Mucosa of descending colon (tissue), 3 donors: ENCODE data around the gene MAP3K5. TPM values are rescaled to one million over a fixed set of nuclear protein-coding genes. Genes with fewer than 3 reads are reported as not detected.

Source experiments
- ATAC-seq: fragments of 200-7000 bp; cut with Tn5 transposase; one replicate; pipeline ENCODE4 v1.9.1; 2020; ENCODE audit warnings: mild to moderate bottlenecking, moderate library complexity
- DNase-seq, 3 donors: peaks; one replicate each; pipeline ENCODE4 v3.0.0-alpha.2; 2020
- H3K36me3 ChIP-seq: fragments of 200-600 bp; one replicate; pipeline ENCODE4 v1.8.0; 2021; ENCODE audit warnings: low read depth, mild to moderate bottlenecking
- H3K4me1 ChIP-seq: fragments of 200-600 bp; one replicate; pipeline ENCODE4 v1.8.0; 2021; ENCODE audit warnings: low read depth, mild to moderate bottlenecking
- H3K4me3 ChIP-seq: fragments of 200-600 bp; one replicate; pipeline ENCODE4 v1.8.0; 2021; ENCODE audit warnings: mild to moderate bottlenecking
- H3K9me3 ChIP-seq: fragments of 200-600 bp; one replicate; pipeline ENCODE4 v1.8.0; 2021; ENCODE audit warnings: mild to moderate bottlenecking
- intact Hi-C, 2 donors: fragments of 100-400 bp; cut with DNase I in 1 of 2; cut with micrococcal nuclease in 1 of 2; formaldehyde crosslinking; loops; one replicate each; pipeline versions ENCODE4 v1.11.0 to v1.11.1; 2022; cut with DNase I, micrococcal nuclease
- total RNA-seq, 3 donors: library from RNA; stranded (reverse); fragmentation: NEBNext Ultra II Directional in 2 of 3; extraction: Animal tissue kit (Norgen Biotek cat#: 25700) in 2 of 3; gene quantifications; one replicate each; pipeline versions ENCODE4 v1.2.1 to v1.2.4, GENCODE V29; 2021 to 2023
- TF ChIP-seq, protein P1 (sequence below): fragments of 200-600 bp; IDR thresholded peaks from one replicate; pipeline ENCODE4 v1.8.0; 2022; ENCODE audit warnings: antibody characterized with exemption, mild to moderate bottlenecking
- donor health status: DM: no; HTN: no; CAD: no; lungs with moderate emphysema.
- donor health status: DM: no; HTN: no; CAD: no.
- donor health status: DM: no; HTN: yes; CAD: no.

The MAP3K5 gene
- total RNA-seq, 3 donors from 2014 or later = 12.6 to 18.2 (median 16.3) TPM

DNA sequence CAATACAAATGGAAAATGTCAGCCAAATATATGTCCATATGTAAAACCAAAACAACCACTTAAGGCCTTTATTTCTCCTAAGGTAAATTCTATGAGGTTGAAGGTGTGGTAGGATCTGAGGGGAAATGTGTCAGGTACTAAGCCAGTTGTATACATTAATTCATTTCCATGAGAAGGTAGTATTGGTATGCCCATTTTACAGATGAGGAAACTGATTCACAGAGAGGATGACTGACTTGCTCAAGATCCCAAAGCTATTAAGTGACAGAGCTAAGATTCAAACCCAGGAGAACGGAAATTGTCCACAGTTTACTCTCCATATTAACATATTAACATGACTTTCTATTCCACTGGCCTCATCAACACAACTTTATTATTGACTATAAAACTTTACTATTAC is 177.9 kb downstream of the MAP3K5 start:
- Histone ChIP-seq H3K4me3 (no peak overlapping the region), H3K4me1 (peaks cover 14% of the 10 kb centered on the region), H3K9me3 (no peaks in the 10 kb centered on the region), H3K36me3 (no peaks in the 10 kb centered on the region)
- ATAC-seq (no peak), DNase-seq (no peak)
- TF ChIP-seq, protein P1, sequence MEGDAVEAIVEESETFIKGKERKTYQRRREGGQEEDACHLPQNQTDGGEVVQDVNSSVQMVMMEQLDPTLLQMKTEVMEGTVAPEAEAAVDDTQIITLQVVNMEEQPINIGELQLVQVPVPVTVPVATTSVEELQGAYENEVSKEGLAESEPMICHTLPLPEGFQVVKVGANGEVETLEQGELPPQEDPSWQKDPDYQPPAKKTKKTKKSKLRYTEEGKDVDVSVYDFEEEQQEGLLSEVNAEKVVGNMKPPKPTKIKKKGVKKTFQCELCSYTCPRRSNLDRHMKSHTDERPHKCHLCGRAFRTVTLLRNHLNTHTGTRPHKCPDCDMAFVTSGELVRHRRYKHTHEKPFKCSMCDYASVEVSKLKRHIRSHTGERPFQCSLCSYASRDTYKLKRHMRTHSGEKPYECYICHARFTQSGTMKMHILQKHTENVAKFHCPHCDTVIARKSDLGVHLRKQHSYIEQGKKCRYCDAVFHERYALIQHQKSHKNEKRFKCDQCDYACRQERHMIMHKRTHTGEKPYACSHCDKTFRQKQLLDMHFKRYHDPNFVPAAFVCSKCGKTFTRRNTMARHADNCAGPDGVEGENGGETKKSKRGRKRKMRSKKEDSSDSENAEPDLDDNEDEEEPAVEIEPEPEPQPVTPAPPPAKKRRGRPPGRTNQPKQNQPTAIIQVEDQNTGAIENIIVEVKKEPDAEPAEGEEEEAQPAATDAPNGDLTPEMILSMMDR = no peak
- intact Hi-C loops = no loop called here

DNA sequence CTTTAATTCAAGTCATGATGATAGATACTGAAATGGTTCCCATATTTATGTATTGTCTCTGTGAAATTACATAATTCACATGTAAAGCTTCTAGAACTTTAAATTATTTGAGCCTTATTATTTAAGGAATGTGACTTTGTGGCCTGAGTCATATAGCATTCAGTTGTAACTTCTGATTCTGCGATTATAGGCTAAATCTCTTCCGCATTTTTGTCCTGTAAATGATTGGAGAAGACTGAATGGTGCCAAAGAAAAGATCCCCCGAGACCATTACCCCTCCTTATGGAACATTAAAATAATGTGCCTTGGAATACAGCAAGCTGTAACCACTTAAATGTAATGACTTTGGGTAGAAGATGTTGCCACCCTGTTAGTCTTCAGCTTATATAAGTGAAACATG is 178.8 kb downstream of the MAP3K5 start:
- H3K4me1 ChIP-seq = peaks cover 10% of the 10 kb centered on the region
- TF ChIP-seq, protein P1 = no peak
- ATAC-seq (no peak), DNase-seq (no peak)
- H3K4me3 ChIP-seq = no peak overlapping the region
- no peaks in the 10 kb centered on the region for H3K36me3 ChIP-seq
- H3K9me3 ChIP-seq = no peaks in the 10 kb centered on the region
- intact Hi-C loops = no loop called here

DNA sequence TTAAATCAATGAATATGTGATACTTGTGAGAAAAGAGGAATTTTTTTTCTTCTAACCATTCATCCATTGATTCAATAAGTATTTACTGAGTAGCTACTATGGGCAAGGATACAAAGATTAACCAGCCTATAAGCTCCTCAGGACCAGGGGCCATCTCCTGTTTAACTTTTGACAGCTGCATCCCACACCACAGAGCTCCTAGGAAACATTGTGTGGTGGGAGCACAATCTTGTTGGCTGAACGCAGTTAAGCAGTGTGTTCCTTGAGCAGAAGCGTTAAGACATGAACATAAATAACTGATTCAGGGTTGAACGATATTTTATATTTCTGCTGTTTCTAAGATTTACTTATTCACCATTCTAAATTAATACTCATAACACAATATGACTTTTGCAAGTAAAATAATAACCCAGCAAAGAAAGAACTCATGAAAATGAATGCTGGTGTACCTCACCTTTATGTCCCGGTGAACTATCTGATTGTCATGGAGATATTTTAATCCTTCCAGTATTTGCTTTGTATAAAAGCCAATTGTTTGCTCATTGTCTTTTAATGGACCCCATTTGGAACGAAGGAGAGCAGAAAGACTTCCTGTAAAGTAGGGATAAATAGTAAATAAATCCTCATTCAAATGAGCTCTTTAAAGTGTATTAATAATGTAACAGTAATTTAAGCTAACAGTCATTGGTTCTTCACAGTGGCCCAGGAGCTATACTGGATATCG is 179.4 kb downstream of the MAP3K5 start:
- H3K4me3 ChIP-seq = no peak overlapping the region
- ATAC-seq = no peak
- peaks cover 10% of the 10 kb centered on the region for H3K4me1 ChIP-seq
- TF ChIP-seq, protein P1 = no peak
- H3K36me3 ChIP-seq = no peaks in the 10 kb centered on the region
- intact Hi-C loops = no loop called here
- H3K9me3 ChIP-seq = no peaks in the 10 kb centered on the region
- DNase-seq = no peak

DNA sequence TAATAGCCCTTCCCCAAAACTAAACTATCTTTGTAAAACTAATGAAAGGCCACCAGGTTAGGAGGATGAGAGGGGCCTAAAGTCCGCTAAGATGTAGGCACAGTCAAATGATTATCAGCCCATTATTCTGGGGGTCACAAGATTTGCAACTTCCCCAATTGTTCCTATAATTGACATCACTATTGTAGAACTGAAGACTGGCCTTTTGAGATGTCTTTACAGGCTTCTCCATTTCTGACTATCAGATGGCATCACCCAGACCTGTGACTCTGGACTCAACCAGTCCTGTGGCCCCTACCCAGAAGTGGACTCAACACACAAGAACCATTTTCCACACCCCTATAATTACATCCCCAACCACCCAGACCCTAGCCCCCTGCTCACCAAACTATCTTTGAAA is 180.5 kb downstream of the MAP3K5 start:
- ATAC-seq (no peak), DNase-seq (no peak)
- Histone ChIP-seq H3K9me3 (no peaks in the 10 kb centered on the region), H3K36me3 (no peaks in the 10 kb centered on the region), H3K4me3 (no peak overlapping the region), H3K4me1 (peaks cover 14% of the 10 kb centered on the region)
- intact Hi-C loops = no loop called here
- TF ChIP-seq, protein P1 = no peak

DNA sequence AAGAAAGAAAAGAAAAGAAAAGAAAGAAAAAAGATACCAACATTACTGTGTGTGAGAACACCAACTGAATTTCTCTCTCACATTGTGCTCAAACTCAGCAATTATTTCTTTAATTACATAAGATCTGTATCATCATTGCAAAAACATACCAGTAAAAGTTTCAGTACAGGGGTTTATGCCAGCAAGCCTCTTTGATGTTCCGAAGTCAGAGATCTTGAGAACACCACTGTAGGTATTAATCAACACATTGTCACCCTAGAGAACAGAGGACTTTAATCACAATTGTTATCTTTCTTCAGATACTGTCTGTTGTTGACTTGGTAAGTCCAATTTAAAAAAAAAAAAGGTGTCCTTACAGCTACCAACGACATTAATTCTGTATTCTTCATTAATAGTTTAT is 181.1 kb downstream of the MAP3K5 start:
- Histone ChIP-seq H3K4me1 (peaks cover 14% of the 10 kb centered on the region), H3K9me3 (no peaks in the 10 kb centered on the region), H3K36me3 (no peaks in the 10 kb centered on the region), H3K4me3 (no peak overlapping the region)
- no peak for DNase-seq
- intact Hi-C loops = no loop called here
- ATAC-seq = no peak
- TF ChIP-seq, protein P1 = no peak
